ENCODE measurements around the gene GNL3. TPM values are rescaled to one million over a fixed set of nuclear protein-coding genes. Genes with fewer than 3 reads are reported as not detected.
"Not testable (repeated sequence)": the region's sequence is repeated elsewhere in the genome, so short reads cannot be mapped to it uniquely, and the experiment has no call there.

The GNL3 gene, protein sequence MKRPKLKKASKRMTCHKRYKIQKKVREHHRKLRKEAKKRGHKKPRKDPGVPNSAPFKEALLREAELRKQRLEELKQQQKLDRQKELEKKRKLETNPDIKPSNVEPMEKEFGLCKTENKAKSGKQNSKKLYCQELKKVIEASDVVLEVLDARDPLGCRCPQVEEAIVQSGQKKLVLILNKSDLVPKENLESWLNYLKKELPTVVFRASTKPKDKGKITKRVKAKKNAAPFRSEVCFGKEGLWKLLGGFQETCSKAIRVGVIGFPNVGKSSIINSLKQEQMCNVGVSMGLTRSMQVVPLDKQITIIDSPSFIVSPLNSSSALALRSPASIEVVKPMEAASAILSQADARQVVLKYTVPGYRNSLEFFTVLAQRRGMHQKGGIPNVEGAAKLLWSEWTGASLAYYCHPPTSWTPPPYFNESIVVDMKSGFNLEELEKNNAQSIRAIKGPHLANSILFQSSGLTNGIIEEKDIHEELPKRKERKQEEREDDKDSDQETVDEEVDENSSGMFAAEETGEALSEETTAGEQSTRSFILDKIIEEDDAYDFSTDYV
- polyA plus RNA-seq (ENCODE audit: insufficient read length in 3 of 3) = 100 to 1,000 TPM in 1 of 3 donors, 10 to 100 TPM in 2; 95.2 to 107 (median 98.3) TPM

DNA sequence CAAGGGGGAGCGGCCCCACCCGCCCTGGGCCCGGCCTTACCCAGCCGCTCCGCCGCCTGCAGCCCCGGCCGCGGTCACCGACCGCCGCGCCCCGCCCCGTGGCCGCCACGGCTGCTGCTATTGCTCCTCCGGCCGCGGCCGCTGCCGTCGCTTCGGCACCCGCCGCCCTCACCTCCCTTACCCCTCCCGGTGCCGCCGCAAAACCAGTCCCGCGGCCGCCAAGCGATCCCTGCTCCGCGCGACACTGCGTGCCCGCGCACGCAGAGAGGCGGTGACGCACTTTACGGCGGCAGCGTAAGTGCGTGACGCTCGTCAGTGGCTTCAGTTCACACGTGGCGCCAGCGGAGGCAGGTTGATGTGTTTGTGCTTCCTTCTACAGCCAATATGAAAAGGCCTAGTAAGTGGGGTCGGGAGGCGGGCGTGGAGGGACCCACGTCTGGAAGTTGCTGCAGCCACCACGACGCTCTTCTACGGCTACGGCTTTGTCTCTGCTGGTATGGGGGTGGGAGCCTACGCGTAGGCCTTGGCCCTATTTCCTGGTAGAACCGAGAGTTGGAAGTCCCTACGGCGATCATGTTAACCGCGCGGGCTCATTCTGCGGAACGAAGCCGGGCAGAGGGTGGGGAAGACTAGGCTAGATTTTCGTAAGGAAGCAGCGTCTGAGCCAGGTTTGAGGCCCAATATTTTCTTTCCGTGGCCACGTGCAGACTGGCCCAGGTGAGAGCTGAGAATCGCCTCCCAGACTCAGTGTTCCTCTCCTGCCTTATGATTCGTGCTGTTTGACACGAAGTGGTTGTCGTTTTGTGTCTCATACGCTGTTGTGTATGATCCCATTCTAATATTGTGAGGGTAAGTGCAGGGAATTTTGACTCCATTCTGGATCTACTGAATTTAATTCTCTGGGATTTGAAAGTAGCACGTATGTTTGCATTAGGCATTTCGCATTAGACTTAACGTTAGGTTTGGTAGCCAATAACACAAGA lies at the start of gene GNL3, which contains the start of gene PBRM1:
Gene GNL3, plus strand, starts transcription at position 324 of the 983 bp plus-strand sequence. Its CDS starts 61 bp downstream, at position 385.
Gene PBRM1, minus strand, starts transcription at position 205 of the 983 bp plus-strand sequence.
- peak; percentile 81 to 93 (median 88) for DNase-seq (ENCODE audit: low read depth in 3 of 3, low spot score in 2 of 3)

DNA sequence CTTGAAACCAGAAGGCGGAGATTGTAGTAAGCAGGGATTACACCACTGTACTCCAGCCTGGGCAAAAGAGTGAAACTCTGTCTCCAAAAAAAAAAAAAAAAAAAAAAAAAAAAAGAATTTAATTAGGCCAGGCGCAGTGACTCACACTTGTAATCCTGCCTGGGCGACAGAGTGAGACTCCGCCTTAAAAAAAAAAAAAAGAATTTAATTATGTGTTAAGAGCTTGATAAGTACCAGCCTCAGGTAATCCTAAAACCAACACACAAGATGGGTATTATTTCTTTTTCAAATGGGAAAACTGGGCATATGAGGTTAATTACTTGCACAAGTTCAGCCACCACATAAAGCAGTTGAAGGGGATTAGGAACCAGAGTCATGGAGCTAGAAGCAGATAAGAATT lies 49.2 kb upstream of the GNL3 start:
- no peak for DNase-seq (ENCODE audit: low read depth in 3 of 3, low spot score in 2 of 3)

DNA sequence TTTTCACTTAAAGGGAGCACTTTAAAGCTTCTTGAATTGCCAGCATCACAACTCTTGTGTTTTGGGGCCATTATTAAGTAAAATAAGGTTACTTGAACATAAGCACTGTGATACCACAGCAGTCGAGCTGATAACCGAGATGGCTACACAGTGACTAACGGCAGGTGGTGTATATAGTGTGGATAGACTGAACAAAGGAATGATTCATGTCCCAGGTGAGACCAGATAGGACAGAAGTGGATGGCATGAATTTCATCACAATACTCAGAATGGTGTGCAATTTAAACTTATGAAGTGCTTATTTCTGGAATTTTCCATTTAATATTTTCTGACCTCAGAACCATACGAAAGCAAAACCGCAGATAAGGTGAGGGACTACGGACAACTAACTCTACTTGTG lies 40.3 kb upstream of the GNL3 start:
- DNase-seq (ENCODE audit: low read depth in 3 of 3, low spot score in 2 of 3) = no peak

DNA sequence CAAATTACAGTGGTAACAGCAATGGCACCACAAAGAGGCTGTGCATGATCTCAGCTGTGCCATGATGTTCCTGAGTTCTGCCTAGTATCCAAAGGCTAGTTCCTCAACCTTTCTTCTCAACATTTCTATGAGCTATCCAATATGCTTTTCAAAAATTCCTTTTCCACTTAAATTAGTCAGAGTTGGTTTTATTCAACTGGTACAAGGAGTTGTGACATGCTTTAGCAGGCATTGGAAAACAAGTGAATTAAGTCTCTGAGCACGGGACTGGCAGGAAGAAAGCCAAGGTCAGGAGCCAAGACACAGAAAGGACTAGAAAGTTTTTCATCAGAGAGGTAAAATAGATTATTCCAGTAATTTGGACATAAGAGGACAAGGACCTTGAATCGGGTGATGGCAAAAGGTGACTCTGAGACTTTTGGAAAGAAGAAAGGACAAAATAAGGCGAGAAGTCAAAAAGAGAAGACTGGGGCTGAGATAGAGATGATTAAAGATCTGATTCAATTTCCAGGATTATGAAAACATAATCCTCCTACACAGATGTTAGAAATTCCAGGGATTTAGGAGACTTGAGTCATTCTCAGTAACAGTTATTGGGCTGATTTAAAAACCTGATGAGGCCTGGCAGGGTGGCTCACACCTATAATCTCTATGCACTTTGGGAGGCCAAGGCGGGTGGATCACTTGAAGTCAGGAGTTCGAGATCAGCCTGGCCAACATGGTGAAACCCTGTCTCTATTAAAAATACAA lies 36.2 kb upstream of the GNL3 start:
- no peak for DNase-seq (ENCODE audit: low read depth in 3 of 3, low spot score in 2 of 3)

DNA sequence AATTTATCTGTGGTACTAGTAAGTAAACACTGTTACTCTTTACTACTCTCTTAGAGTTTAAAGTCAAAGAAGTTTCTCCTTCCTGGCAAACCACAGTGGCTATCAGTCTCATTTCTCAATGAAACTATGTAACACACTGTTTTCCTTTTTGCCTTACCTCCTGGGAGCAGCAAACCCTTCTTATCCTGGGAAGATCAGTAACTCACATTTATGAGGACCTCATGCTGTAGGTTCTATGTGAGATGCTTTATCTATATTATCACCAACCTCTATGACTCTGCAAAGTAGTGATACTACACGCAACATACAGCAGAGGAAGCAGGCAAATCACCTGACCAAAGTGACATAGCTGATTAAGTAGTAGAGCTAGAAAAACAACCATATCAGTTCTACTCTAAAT lies 35.4 kb upstream of the GNL3 start:
- no peak for DNase-seq (ENCODE audit: low read depth in 3 of 3, low spot score in 2 of 3)

DNA sequence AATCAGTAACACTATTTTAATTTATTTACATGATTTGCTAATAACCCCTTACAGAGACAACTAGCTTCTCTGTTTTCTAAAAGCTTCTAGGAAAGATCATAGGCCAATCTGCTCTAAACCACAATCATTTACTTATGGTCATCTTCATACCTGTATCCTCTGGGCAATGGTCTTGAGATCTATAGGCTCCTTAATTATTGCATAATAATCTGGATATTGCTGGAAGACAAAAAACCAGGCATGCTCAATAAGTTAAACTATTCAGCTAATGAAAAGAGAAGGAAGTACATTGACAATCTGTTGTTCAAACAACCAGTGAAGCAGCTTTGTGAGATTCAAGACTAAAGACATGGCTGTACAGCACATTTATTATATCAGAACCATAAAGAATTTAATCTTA lies 34.2 kb upstream of the GNL3 start:
- no peak for DNase-seq (ENCODE audit: low read depth in 3 of 3, low spot score in 2 of 3)

DNA sequence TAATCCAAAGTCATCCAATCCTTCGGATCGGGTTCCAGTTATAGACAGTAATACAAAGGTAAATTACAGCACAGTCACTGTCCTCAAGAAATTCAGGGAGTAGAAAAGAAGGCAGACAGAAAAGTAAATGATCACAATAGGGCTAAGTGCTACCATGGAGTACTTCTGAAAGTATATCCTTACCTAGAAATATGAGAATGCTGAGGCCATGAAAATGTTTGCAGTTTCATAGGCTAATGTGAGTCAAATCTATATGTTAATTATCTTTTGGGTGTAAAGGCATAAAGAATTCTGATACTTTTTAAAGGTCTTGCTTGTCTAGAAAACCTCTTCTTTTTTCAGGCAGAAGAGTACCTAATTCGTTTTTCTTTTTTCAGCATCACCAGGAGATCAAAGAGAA lies 29.9 kb upstream of the GNL3 start:
- no peak for DNase-seq (ENCODE audit: low read depth in 3 of 3, low spot score in 2 of 3)

DNA sequence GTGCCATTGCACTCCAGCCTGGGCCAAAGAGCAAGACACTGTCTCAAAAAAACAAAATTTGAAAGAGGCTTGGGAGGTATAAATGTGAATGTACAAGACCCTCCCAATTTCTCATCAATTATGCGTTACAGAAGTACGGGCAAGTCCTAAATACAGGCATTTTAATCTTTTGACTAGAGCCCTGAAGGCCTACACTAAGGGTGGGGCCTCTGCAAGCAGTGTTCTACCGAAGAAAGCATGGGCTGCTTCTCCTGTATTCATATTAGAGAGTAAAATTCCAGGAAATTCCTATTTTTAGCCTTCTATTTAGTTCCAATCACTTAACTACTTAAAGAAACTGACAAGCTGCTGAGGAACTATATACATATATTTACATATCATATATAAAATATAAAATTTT lies 25.8 kb upstream of the GNL3 start:
- no peak for DNase-seq (ENCODE audit: low read depth in 3 of 3, low spot score in 2 of 3)

DNA sequence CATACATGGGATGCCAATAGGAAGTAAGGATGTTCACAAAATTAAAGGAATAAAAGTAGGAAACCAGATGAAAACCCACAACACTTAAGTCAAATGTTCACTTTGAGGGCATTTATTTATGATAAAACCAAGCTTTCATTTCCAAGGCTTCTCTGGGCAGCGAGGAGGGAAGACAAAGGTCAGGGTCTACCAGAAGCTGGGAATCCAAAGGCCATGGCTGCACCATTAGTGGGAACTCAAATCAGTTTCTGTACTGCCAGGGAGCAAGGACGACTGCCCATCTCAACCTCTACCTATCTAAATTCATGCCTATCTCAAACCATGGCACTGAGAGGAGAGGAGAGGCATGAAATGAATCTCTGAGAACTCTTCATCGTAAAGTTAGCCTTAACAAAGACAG lies 22.7 kb upstream of the GNL3 start:
- no peak for DNase-seq (ENCODE audit: low read depth in 3 of 3, low spot score in 2 of 3)

DNA sequence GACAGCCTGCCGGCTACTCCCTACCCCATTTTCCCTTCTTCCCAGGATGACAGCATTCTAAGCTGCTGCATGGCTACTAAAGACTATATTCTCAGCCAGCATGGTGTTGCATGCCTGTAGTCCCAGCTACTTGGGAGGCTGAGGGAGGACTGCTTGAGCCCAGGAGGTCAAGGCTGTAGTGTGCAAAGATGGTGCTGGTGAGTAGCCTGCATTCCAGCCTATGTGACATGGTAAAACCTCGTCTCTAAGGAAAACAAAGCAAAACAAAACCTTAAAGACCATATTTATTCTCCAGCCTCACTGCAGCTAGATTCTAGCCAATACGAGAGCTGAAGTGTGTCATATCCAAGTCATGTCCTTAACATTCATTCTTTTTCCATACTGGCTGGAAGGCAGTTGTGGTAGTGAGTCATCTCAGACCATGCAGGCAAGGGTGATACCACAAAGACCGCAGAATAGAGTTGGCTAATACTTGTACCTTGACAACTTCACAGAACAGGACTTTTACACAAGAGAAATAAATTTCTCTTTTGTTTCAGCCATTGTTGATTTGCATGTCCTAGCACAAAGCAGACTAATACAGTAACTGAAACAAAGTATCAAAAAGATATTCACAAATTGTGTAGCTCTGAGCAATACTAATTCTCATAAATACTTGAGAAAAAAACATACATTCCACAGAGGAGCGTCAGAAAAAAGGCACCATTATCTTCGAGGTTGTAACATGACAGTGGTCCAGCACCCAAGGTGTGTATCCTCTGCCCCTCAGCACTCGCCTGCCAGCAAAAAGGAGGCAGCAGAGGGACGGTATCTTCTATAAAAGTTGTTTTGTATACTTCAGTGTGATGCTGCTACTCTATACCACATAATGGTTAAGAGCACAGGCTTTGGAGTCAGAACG lies 15.0 kb upstream of the GNL3 start:
- no peak for DNase-seq (ENCODE audit: low read depth in 3 of 3, low spot score in 2 of 3)

DNA sequence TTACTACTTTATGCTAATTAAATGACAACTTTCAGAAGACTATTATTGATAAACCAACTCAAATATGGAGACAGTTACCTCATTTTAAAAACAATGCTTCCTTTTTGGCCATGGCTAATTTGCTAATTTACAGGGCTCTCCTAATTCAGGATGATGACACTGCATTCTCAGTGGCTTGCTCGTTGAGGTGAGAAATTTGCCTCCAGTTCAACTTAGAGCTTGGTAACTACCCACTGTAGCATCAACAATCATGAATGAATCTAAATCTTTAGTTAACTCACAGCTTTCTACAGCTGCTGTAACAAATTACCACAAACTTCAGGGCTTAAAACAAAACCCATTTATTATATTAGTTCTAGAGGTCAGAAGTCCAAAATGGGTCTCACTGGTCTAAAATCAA lies 14.2 kb upstream of the GNL3 start:
- DNase-seq (ENCODE audit: low read depth in 3 of 3, low spot score in 2 of 3) = no peak

DNA sequence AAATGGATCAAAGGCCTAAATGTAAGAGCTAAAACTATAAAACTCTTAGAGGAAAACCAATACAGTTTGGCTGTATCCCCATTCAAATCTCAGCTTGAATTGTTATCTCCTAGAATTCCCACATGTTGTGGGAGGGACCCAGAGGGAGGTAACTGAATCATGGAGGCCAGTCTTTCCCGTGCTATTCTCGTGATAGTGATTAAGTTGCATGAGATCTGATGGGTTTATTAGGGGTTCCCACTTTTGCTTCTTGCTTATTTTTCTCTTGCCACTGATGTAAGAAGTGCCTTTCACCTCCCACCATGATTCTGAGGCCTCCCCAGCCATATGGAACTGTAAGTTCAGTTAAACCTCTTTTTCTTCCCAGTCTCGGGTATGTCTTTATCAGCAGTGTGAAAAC lies 9.6 kb upstream of the GNL3 start:
- not testable (repeated sequence) for DNase-seq (ENCODE audit: low read depth in 3 of 3, low spot score in 2 of 3)

DNA sequence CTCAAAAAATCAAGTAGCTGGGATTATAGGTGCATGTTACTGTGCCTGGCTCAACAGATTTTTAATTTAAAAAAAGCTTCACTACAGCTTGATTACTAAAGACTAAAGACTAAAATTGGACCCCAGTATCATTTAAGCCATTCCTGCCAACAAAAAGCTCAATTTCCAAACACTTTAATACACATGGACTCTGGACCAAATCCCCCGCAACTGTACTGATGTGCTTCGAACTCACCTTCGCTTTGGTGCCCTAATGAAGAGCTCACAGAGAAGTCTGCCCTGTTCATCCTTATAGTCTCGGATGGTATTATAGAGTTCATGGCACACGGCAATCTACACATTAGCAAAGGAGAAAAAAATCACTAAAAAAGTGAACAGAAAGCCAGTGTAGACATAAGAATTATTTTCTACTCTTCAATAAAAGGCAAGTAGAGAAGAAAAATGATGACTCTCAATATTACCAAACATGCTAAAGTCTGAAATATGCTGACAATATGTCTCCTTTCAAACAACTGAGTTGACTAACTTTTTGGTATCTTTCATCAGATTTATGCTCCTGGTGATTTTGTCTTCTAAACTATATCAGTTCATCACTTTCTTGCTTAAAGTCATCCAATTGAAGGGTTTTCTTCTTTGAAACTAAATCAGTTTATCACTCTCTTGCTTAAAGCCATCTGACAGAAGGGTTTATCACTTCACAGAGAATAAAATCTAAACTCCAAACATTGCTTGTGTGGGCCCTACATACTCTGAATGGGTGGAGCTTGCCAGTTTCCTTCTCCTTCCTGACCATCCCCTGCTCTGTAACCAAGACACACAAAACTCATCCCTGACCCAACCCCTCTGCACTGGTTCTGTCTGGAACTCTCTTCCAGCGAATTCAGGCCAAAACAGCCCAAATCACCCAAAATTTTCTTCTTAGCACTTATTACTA lies 7.3 kb upstream of the GNL3 start:
- no peak for DNase-seq (ENCODE audit: low read depth in 3 of 3, low spot score in 2 of 3)

DNA sequence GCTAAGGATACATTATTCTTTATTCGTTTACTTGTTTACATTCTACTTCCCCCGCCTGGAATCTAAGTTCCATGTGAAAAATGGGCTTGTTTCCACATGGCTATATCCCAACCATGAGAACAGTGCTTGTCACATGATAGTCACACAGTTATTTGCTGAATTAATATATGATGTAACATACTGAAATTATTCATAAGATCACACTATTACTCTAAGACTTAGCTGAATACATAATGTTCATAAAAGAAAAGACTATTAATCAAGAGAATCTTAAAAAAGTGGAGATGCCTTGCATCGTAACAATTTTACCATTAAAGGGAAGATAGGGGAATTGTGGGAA lies 6.7 kb upstream of the GNL3 start:
- no peak for DNase-seq (ENCODE audit: low read depth in 3 of 3, low spot score in 2 of 3)

DNA sequence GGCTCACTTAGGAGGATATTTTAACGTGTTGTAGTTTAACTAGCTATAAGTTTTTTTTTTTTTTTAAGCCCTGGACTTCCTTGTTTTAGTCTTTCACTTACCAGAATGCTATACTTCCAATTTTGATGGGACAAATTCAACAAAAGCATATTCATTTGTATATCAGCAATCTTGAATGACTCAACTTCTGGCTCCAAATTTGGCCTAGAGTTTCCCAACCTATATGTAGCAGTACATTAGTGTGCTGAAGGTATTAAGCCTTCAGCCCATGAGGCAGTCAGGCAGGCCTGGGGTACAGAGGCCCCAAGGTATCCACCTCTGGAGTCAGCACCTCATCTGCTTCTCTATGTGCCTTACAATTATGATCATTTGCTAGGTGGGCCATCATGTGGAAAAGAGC lies 6.0 kb upstream of the GNL3 start:
- no peak for DNase-seq (ENCODE audit: low read depth in 3 of 3, low spot score in 2 of 3)

DNA sequence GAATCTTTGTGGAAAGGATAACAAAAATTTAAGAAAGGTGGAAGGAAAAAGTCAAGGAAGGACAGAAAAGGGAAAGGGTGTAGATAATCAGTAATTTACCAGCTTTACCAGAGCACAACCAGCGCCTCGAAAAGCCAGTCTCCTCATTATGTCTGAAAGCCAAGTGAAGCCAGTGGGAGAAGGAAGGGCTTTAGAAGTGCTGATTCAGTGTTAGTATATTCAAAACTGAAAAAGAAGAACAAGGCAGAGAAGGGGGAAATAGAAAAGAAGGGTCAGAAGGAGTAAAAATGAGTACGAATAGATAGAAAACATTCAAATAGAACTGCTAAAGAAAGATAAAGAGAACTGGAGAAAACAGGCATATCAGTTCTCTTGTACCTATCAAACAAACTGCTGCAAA lies 4.2 kb upstream of the GNL3 start:
- no peak for DNase-seq (ENCODE audit: low read depth in 3 of 3, low spot score in 2 of 3)

DNA sequence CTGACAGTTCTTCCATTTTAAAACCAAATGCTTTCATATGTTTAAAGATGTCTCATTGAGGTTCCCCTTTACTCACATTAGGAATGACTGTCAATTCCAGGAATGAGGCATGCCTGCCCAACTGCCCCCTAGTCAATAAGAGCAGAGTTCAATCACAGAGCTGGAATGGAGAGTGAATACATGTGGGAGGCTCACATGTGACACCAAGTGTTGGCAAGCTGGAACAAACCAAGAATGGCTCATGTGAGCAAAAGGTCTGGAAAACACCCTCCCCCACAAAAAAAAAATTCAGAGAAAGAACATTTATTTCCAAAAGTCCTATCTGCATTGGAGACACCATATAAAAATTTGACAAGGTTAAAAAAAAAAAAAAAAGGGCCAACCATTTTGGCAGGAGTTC lies 3.8 kb upstream of the GNL3 start:
- no peak for DNase-seq (ENCODE audit: low read depth in 3 of 3, low spot score in 2 of 3)

DNA sequence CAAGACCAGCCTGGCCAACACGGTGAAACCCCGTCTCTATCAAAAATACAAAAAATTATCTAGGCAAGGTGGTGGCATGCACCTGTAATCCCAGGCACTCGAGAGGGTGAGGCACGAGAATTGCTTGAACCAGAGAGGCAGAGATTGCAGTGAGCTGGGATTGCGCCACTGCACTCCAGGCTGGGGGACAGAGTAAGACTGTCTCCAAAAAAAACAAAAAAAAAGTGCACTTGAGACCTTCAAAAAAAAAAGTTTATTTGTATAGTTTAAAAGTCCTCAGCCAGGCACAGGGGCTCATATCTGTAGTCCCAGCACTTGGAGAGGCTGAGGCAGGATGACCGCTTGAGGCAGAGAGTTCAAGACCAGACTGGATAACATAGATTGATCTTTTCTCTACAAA lies 2.2 kb upstream of the GNL3 start:
- no peak for DNase-seq (ENCODE audit: low read depth in 3 of 3, low spot score in 2 of 3)

DNA sequence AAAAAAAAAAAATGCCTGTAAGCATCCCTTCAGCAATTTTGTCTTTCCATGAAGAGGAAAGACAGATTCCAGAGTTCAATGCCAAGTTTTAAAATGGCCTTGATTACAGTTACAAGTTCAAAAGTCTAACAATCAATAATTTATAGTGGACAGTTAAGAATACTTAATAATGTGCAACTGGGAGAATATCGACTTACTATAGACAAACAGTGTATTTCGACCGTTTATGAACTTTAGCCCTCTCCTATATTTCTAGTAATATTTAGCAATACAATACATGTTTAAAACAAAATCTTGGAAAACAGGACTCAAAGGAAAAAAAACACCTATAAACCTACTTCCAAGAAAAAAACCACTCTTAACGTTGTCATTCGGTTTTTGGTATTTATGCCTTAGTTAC lies 1.6 kb upstream of the GNL3 start:
- no peak for DNase-seq (ENCODE audit: low read depth in 3 of 3, low spot score in 2 of 3)
